GM21447 (cell line): ENCODE data around the gene CSNK1D.
"Not testable (repeated sequence)": the region's sequence is repeated elsewhere in the genome, so short reads cannot be mapped to it uniquely, and the experiment has no call there.

Experiments used
- ATAC-seq: cut with Tn5 transposase; IDR thresholded peaks from one replicate; pipeline ENCODE4 v1.9.1; 2021; ENCODE audit not compliant: unreplicated experiment

Gene CSNK1D

GRCh38 chr17:82275326-82275725 is 1.8 kb upstream of the CSNK1D start:
- no peak for ATAC-seq

DNA sequence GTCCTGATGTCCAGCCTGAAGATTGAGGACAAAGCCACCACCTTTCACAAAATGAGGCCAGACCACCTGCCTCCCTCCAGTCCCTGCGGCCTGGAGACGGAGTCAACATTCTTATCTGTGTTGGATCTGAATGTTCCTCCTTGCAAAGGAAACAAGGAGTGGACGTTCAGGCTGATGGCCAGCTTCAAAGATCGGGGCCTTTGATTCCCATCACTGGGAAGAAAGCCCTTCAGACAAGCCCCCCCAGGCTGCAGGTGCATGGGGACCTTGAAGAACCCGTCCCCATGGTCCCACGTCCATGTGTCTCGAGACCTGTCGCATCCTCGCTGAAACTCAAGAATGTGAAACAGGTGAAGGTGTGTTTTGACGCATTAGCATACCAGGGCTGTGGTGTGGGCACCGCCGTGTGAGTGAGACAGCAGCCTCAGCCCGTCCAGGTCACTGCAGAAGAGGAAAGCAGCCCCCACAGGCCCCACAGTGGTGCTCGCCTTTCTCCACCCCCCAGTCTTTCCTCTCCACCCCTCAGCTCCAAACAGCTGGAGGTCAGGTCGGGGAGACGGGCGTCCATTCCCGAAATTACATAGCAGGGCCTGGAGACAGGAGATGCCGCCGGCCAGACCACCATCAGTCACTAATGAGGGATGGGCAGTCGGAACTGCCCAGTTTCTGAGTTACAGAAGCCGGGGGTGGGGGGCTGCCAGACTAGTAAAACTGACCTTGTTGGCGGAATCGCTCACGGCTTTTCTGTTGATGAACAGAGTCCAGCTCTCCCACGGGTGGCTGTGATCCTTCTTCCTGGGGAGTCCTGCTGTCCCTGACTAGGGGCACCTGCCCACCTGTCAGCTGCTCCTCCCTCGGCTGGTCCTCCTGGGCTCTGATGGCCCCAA is 877 bp upstream of the CSNK1D start:
- no peak for ATAC-seq

- no peak for ATAC-seq
Measured at GRCh38 chr17:82272495-82273326, 789 bp downstream of the CSNK1D start.

DNA sequence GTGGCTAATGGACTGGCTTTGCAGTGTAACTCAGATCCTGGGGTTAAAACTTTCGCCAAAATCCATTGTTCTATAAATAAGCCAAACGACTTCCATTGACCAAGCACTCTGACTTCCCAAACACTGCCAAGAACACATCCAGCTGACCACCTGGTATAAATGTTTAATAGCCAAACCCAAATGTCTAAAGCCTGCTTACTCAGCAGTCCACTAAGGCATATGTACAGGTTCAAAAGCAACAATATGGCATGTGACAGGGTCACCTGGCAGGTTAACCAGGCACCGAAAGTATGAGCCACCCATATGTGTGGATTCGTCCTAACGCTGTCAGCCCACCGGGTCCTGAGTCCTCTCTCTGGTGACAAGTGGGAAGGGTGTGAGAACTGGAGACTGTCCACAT is 2.1 kb downstream of the CSNK1D start:
- ATAC-seq, result no peak

GRCh38 chr17:82270651-82271050 is 2.8 kb downstream of the CSNK1D start:
- ATAC-seq, result no peak

DNA sequence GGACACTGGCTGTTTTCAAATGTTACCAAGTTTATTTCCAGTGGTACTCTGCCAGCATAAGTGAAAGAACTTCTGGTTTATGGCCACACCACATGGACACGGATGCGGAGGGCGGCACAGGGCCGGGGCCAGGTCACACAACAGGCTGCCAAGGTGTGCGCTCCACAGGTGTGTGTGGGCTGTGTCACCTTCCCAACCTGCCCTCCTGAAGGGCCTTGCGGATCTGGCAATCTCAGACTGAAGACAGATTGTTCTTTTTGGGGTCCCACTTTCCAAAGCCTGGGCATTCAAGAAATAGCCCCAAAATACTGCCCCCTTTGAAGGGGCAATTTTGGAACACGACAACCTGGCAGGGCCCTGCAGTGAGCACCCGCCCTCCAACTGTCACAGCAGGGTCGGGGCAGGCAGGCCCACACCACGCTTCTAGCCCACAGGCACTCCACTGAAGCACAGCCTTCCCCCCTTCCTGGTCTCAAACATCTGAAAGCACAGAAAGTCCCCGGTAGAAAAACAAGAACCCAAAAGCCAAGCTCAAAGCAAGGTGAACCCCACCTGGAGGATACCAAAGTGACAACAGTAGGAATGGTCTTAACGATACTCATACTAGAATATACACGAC is 3.5 kb downstream of the CSNK1D start:
- no peak for ATAC-seq

- no peak for ATAC-seq
Measured at GRCh38 chr17:82269138-82269881, 4.2 kb downstream of the CSNK1D start.

- ATAC-seq, result no peak
Measured at GRCh38 chr17:82267575-82268379, 5.7 kb downstream of the CSNK1D start.

DNA sequence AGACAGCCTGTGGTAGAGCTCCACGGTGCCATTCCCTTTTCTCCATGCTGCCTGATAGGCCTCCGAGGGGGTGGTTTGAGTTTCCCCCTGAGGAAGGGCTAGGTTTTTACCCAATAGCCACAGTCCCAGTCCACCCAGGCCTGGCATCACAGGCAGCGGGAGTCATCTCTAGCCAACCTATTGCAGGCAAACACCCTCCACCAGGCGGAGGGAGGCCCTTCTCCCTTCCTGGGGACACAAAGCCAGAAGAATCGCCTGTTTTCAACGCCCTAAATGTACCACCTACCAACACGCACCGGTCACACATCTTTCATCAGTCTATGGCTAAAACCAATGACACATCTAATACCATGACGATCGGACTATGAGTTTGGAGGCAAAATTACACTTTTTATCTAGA is 7.4 kb downstream of the CSNK1D start:
- ATAC-seq, result no peak

GRCh38 chr17:82263641-82264040 is 9.9 kb downstream of the CSNK1D start:
- ATAC-seq, result no peak

- no peak for ATAC-seq
Measured at GRCh38 chr17:82262344-82262743, 11.2 kb downstream of the CSNK1D start.

- ATAC-seq, result not testable (repeated sequence)
Measured at GRCh38 chr17:82259972-82260961, 13.2 kb downstream of the CSNK1D start.

DNA sequence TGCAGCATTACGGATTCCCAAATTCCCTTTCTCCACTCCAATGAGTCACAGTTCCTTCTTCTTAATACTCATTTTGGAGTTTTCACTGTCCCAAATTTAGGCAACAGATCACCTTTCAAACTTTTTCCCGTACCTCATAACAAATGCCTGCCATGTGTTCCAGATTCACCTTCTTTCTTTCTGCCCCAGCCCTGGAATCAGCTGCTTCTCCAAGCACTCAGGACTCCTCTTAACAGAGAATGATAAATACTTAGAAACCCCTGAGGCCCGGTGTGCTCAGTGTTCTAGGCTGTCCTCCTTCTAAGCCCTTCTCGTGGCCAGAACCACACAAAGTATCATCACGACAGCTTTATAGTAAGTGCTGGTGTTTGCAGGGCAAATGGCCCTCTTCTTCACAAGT is 14.9 kb downstream of the CSNK1D start:
- no peak for ATAC-seq

- ATAC-seq, result no peak
Measured at GRCh38 chr17:82257473-82257872, 16.0 kb downstream of the CSNK1D start.

DNA sequence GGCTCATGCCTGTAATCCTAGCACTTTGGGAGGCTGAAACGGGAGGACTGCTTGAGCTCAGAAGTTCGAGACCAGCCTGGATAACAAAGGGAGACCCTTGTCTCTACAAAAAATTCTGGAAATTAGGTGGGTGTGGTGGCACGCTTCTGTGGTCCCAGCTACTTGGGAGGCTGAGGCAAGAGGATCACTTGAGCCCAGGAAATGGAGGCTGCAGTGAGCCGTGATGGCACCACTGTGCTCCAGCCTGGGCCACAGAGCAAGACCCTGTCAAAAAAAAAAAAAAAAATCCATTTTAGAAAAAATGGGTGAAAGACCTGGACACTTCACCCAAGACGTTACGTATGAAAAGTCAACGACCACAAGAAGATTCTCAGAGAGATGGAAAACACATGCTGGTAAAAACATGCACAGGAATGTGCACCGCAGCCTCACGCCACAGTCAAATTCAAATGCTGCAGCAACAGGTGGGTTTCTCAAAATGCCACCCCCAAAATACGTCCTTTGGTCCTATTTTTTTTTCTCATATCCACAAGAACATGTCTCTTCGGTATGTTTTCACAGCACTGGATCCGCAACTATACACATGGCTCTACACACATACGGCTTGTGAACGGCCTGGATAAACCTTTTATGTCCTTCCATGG is 17.1 kb downstream of the CSNK1D start:
- no peak for ATAC-seq

GRCh38 chr17:82255402-82255972 is 18.0 kb downstream of the CSNK1D start:
- ATAC-seq, result no peak

DNA sequence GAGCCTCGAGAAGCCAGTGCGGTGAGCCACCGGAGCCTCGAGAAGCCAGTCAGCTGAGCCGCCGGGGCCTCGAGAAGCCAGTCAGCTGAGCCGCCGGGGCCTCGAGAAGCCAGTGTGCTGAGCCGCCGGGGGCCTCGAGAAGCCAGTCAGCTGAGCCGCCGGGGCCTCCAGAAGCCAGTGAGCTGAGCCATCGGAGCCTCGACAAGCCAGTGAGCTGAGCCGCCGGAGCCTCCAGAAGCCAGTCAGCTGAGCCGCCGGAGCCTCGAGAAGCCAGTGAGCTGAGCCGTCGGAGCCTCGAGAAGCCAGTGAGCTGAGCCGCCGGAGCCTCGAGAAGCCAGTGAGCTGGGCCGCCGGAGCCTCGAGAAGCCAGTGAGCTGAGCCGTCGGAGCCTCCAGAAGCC is 18.8 kb downstream of the CSNK1D start:
- not testable (repeated sequence) for ATAC-seq

- ATAC-seq, result not testable (repeated sequence)
Measured at GRCh38 chr17:82254096-82254495, 19.4 kb downstream of the CSNK1D start.
